ENCODE data around the gene FAM163A.

Gene FAM163A

GRCh38 chr1:179823693-179824092 is 80.6 kb downstream of the FAM163A start:
- H3K27ac ChIP-seq, result no peak overlapping the region
- TF ChIP-seq CTCF (conservative IDR thresholded peaks at IDR 0.05) (no peak), ZFX (IDR thresholded peaks at IDR 0.05) (no peak)

DNA sequence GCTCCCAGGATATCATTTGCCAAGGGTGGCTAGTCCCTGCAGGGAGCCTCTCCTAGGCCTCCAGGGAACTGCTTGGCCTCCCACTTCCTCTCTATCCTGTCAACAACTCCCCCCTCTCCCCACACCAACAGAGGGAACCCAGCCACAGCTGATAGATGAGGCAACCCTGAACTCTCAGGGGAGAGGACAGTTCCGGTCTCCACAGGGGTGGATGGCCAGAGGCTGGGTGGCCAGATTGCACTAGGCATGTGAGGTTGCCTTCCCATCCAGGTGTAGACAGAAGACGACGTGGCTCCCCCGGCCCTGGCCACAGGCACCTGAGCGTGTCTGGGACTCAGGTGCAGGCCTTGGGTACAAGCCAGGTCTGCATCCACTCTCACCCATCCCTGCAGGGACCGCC is 81.2 kb downstream of the FAM163A start:
- TF ChIP-seq CTCF (conservative IDR thresholded peaks at IDR 0.05) (no peak), ZFX (IDR thresholded peaks at IDR 0.05) (no peak)
- H3K27ac ChIP-seq, result no peak overlapping the region

- H3K27ac ChIP-seq, result no peak overlapping the region
- TF ChIP-seq ZFX (IDR thresholded peaks at IDR 0.05) (no peak), CTCF (conservative IDR thresholded peaks at IDR 0.05) (no peak)
Observed at GRCh38 chr1:179825206-179825605, 82.1 kb downstream of the FAM163A start.

DNA sequence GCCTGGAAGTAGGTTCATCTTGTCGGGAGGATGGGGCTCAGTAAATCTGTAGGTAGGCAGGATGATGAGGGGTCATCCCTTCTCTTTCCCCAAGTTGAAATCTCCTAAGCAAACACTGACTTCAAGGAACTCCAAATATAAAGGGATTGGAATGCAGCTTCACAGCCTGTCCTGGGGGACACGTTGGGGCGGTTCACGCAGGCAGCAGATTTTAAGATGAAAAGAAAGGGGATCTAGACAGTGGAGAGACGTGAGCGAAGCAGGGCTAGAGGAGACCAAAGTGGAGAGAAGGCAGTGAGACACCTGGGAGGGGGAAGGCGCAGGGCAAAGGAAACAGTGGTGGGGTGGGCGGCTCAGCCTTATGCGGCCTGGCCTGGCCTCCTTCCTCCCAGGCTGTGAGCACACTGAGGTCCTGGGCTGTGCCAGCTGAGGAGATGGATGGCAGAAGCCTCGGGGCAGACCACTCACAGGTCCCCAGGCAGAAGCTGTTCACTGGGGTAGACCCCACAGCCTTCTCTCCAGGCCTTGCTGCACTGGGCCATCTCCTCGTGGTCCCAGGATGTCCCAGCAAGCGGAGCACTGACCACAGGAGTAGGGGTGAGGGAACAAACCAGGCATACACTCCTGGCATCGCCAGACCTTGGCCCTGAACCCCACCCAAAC is 82.8 kb downstream of the FAM163A start:
- no peak overlapping the region for H3K27ac ChIP-seq
- TF ChIP-seq CTCF (conservative IDR thresholded peaks at IDR 0.05) (no peak), ZFX (IDR thresholded peaks at IDR 0.05) (no peak)

DNA sequence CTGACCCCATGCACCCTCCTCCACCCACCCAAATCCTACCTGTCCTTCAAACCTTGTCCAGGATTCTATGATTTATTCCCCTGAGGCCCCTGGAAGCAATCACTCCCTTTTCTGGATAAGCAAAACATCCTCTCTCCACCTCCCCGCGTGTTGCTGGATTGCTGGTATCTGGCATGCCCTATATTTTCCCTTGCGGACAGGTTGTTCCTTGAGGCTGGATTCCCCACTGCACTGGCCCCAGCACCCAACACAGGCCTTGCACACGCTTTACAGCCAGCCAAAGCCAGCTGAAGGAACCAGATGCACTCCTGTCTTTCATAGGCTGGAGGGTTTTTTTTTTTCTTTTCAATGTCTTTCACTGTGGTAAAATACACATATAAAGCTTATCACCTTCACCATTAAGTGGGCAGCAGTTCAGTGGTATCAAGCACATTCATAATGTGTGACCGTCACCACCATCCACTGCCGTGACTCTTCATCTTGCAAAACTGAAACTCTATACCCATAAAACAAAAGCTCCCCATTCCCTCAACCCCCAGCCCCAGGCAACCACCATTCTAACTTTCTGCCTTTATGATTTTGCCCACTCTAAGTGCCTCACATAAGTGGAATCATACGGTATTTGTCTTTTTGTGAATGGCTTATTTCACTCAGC is 83.7 kb downstream of the FAM163A start:
- no peak for TF ChIP-seq CTCF (conservative IDR thresholded peaks at IDR 0.05)
- TF ChIP-seq ZFX (IDR thresholded peaks at IDR 0.05), result no peak
- H3K27ac ChIP-seq, result no peak overlapping the region

DNA sequence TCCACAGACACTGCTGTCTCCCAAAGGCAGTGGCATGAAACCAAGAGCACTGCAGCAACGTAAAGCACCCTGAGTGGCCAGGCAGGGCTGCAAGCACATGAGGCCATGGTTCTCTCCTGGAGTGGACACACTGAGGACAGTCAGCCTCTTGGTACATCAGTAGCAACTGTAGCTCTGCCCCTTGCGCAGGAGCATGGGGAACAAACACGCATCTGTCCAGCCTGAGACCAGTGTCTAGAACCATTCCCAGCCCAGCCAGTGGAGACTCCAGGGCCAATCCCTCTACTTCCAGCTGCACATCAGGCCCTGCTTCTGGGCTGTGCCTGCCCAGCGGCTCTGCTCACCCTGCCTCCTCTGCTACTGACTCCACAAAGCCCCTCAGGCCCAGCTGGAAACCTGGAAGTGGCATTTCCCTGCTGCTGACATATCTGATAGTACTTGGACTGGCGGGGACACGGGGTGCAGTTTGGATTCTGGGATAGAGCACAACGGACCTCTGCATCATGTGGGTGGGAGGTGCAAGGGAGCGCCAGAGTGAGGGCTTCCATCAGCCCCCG is 85.5 kb downstream of the FAM163A start:
- TF ChIP-seq ZFX (IDR thresholded peaks at IDR 0.05), result no peak
- TF ChIP-seq CTCF (conservative IDR thresholded peaks at IDR 0.05), result no peak
- no peak overlapping the region for H3K27ac ChIP-seq

DNA sequence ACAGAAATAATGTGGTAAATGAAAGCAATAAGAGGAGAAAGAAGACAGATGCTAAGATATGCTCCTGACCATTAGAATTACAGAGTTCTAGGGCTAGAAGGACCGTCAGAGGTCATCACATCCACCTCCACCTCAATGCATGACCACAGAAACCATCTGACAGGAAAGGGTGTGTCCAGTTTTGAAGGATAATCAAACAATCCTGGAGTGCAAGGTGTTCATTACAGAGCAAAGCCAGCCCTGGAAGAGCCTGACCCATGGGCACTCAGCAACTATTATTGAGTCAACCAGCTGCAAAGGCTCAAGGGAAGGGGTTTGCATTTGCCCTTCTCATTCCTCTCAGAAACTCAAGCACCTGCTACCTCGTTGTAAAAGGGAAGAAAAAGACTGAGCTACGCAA is 88.1 kb downstream of the FAM163A start:
- TF ChIP-seq ZFX (IDR thresholded peaks at IDR 0.05) (no peak), CTCF (conservative IDR thresholded peaks at IDR 0.05) (no peak)
- H3K27ac ChIP-seq, result no peak overlapping the region
